Kidney (tissue), 14 donors: ENCODE measurements around the gene MTF1. TPM values are rescaled to one million over a fixed set of nuclear protein-coding genes. Genes with fewer than 3 reads are reported as not detected.
A peak's percentile ranks its signal among the peaks of the same experiment; 100 is the strongest.

ENCODE experiments used
- DNase-seq, 5 donors: peaks; one replicate each; pipeline ENCODE4 v3.0.0-alpha.2; 2013 to 2020
- FAIRE-seq: peaks from 2 replicates; lab custom pipeline; 2012; peaks lifted over from hg19 to GRCh38; lab: Jason Lieb, UNC
- H3K27ac ChIP-seq, 2 donors: one replicate each; pipeline ENCODE4 v1.7.0; 2013; ENCODE audit warnings: low read depth in 2 of 2, low read length in 2 of 2, inconsistent platforms in 1 of 2
- H3K27me3 ChIP-seq: one replicate; pipeline ENCODE4 v1.7.1; 2013; ENCODE audit warnings: low read length, inconsistent platforms; ENCODE audit not compliant: control insufficient read depth, insufficient read depth
- H3K36me3 ChIP-seq, 3 donors: one replicate each; pipeline versions ENCODE4 v1.7.0 to v1.7.1; 2013; ENCODE audit warnings: low read length in 3 of 3, control low read depth in 1 of 3, inconsistent platforms in 1 of 3; ENCODE audit not compliant: insufficient read depth in 3 of 3, control insufficient read depth in 2 of 3
- H3K4me1 ChIP-seq, 3 donors: one replicate each; pipeline versions ENCODE4 v1.7.0 to v1.7.1; 2013; ENCODE audit warnings: low read length in 3 of 3, inconsistent platforms in 1 of 3, low read depth in 1 of 3; ENCODE audit not compliant: control insufficient read depth in 2 of 3, insufficient read depth in 2 of 3
- H3K4me3 ChIP-seq, 3 donors: one replicate each; pipeline versions ENCODE4 v1.7.0 to v1.8.1; 2013; ENCODE audit warnings: low read length in 3 of 3, control low read depth in 1 of 3, inconsistent platforms in 1 of 3
- H3K9ac ChIP-seq, 3 donors: one replicate each; pipeline versions ENCODE4 v1.7.0 to v1.7.1; 2013; ENCODE audit warnings: low read length in 3 of 3, control low read depth in 1 of 3, inconsistent platforms in 1 of 3
- H3K9me3 ChIP-seq, 3 donors: one replicate each; pipeline versions ENCODE4 v1.7.0 to v1.7.1; 2013; ENCODE audit warnings: low read length in 3 of 3, control low read depth in 1 of 3, inconsistent platforms in 1 of 3; ENCODE audit not compliant: control insufficient read depth in 2 of 3, insufficient read depth in 1 of 3
- CTCF ChIP-seq: IDR thresholded peaks from 3 replicates; pipeline ENCODE4 v1.5.1; 2012; ENCODE audit warnings: mild to moderate bottlenecking, moderate library complexity, borderline replicate concordance; ENCODE audit not compliant: insufficient read depth; ENCODE audit errors: extremely low read depth
- intact Hi-C: fragments of 100-400 bp; cut with DNase I; formaldehyde crosslinking; loops from one replicate; pipeline ENCODE4 v1.11.1; 2022
- polyA plus RNA-seq: library from polyadenylated mRNA; stranded (reverse); fragments of 350-450 nt; fragmentation: Illumina TruSeq; extraction: RNeasy Lipid Tissue Mini Kit (QIAGEN cat#74804); gene quantifications from one replicate; pipeline ENCODE4 v1.2.3, GENCODE V29; 2014; ENCODE audit warnings: low read depth, low replicate concordance; ENCODE audit not compliant: insufficient read depth
- total RNA-seq: library from RNA; stranded (reverse); fragmentation: NEBNext Ultra II Directional; extraction: Animal tissue kit (Norgen Biotek cat#: 25700); gene quantifications from one replicate; pipeline ENCODE4 v1.2.1, GENCODE V29; 2021
- donor health status: control.
- donor health status: control.
- donor health status: control.
- donor health status: control.
- donor health status: control.
- donor health status: DM: yes; HTN: yes; CAD: no.
- donor health status: Normal renal cell carcinoma (clear cell type).

MTF1 gene
- total and polyA plus RNA-seq, 2 donors from 2014 or later: 2.2 to 26.7 TPM

GRCh38 chr1:37764414-37764825 is 95.0 kb downstream of the MTF1 start:
- FAIRE-seq (no peak), DNase-seq (peak; percentile 61 to 87 (median 85))
- peaks cover 20% of the 10 kb centered on the region for H3K27me3 ChIP-seq
- intact Hi-C loops: no loop called here
- H3K4me1 ChIP-seq: no peaks in the 10 kb centered on the region
- no peak overlapping the region for H3K4me3 ChIP-seq
- TF ChIP-seq CTCF: no peak
- H3K9me3 ChIP-seq: no peaks in the 10 kb centered on the region
- H3K9ac ChIP-seq: no peak overlapping the region
- H3K36me3 ChIP-seq: no peaks in the 10 kb centered on the region
- no peak overlapping the region for H3K27ac ChIP-seq

- no peaks in the 10 kb centered on the region for H3K9me3 ChIP-seq
- no peaks in the 10 kb centered on the region for H3K36me3 ChIP-seq
- no peak overlapping the region for H3K4me3 ChIP-seq
- TF ChIP-seq CTCF: no peak
- peaks cover 20% of the 10 kb centered on the region for H3K27me3 ChIP-seq
- FAIRE-seq: no peak
- H3K9ac ChIP-seq: no peak overlapping the region
- no peak overlapping the region for H3K27ac ChIP-seq
- no peaks in the 10 kb centered on the region for H3K4me1 ChIP-seq
- intact Hi-C loops: no loop called here
- DNase-seq: no peak
Observed at GRCh38 chr1:37763791-37764413, 95.5 kb downstream of the MTF1 start.

- Histone ChIP-seq H3K27me3 (peaks cover 20% of the 10 kb centered on the region), H3K9me3 (no peaks in the 10 kb centered on the region), H3K27ac (no peak overlapping the region), H3K9ac (no peak overlapping the region), H3K4me1 (no peaks in the 10 kb centered on the region), H3K36me3 (no peaks in the 10 kb centered on the region), H3K4me3 (no peak overlapping the region)
- intact Hi-C loops: no loop called here
- DNase-seq (no peak), FAIRE-seq (no peak)
- TF ChIP-seq CTCF: no peak
Observed at GRCh38 chr1:37762516-37762915, 96.9 kb downstream of the MTF1 start.
